HEK293 (cell line): ENCODE results near the gene TMEM145.

Source experiments
- GLI2 ChIP-seq: fragments of 450-650 bp; formaldehyde crosslinking; IDR thresholded peaks from 2 replicates; pipeline ENCODE4; 2017; ENCODE audit warnings: missing biosample characterization, missing genetic modification characterization, low read depth, borderline replicate concordance
- SCRT1 ChIP-seq: fragments of 450-650 bp; formaldehyde crosslinking; IDR thresholded peaks from 2 replicates; pipeline ENCODE4 v1.5.1; 2016; ENCODE audit warnings: missing biosample characterization, missing genetic modification characterization, borderline replicate concordance
- ZBTB21 ChIP-seq: fragments of 450-650 bp; formaldehyde crosslinking; IDR thresholded peaks from 2 replicates; pipeline ENCODE4 v1.5.1; 2017; ENCODE audit warnings: missing biosample characterization, missing genetic modification characterization
- ZNF174 ChIP-seq: fragments of 450-650 bp; formaldehyde crosslinking; IDR thresholded peaks from 2 replicates; pipeline ENCODE4 v1.5.0; 2017; ENCODE audit warnings: missing biosample characterization, mild to moderate bottlenecking, missing genetic modification characterization
- ZNF350 ChIP-seq: fragments of 450-650 bp; formaldehyde crosslinking; IDR thresholded peaks from 2 replicates; pipeline ENCODE4 v1.5.0; 2017; ENCODE audit warnings: missing biosample characterization, mild to moderate bottlenecking, missing genetic modification characterization
- ZNF404 ChIP-seq: fragments of 450-650 bp; formaldehyde crosslinking; IDR thresholded peaks from 2 replicates; pipeline ENCODE4 v1.5.1; 2017; ENCODE audit warnings: missing biosample characterization, missing genetic modification characterization
- ZNF626 ChIP-seq: fragments of 450-650 bp; sonication (Bioruptor Pico); formaldehyde crosslinking; IDR thresholded peaks from 2 replicates; pipeline ENCODE4 v1.5.1; 2018; ENCODE audit warnings: missing biosample characterization, missing genetic modification characterization, inconsistent platforms
- ZNF76 ChIP-seq: fragments of 450-650 bp; formaldehyde crosslinking; IDR thresholded peaks from 2 replicates; pipeline ENCODE4; 2016; ENCODE audit warnings: low read depth, missing biosample characterization, missing genetic modification characterization, borderline replicate concordance
- TF ChIP-seq, protein P1 (sequence below): fragments of 450-650 bp; formaldehyde crosslinking; IDR thresholded peaks from 2 replicates; pipeline ENCODE4 v1.5.1; 2016; ENCODE audit warnings: missing biosample characterization, missing genetic modification characterization
- TF ChIP-seq, protein P2 (sequence below): fragments of 450-650 bp; formaldehyde crosslinking; IDR thresholded peaks from 2 replicates; pipeline ENCODE4 v1.5.1; 2016; ENCODE audit warnings: missing biosample characterization, missing genetic modification characterization
- TF ChIP-seq, protein P3 (sequence below): fragments of 450-650 bp; formaldehyde crosslinking; IDR thresholded peaks from 2 replicates; pipeline ENCODE4 v1.5.1; 2016; ENCODE audit warnings: missing biosample characterization, missing genetic modification characterization

DNA sequence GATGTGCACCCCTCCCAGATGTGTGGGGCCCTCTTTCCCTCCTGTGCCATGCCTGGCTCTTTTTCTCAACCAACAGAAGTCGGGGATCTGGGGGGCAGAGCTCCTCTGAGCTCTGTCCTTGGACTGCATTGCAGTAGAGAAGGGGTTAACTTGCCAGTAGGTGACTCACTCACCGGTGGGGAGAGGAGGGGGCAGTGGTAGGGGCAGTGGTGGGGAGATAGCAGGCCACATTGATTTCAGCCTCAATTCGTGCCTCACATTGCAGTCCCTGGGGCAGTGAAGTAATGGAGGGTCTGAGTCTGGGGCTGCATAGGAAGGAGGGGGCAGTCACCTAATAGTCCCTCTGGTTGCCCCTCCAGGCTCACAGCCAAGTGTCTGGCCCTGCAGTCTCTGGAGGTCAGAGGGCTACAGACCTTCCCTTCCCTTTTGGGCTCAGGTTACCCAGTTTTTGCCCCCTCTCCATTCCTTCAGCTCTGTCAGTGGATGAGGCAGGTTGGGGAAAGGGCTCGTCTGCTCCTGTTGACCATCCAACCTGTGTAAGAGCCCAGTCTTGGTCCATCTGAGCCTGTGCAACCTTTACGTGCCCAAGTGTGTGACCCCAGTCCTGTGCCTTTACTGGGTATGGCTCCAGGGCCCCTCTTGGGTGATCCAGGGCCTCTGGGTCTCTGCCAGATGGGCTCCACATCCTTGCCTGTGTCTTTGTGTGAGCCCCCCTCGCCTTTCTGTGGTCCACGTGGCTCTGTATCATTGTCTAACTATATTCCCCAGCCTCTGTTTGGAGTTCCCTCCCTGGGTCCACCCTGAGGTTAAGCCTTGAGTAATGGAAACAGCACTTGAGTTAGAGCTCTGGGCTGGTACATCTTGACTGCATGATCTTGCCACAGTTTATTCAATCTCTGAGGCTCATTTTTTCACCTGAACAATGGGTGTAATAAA is 31.0 kb upstream of the TMEM145 start:
- TF ChIP-seq ZNF76 (no peak; the same call in 1 of the 2 replicates), SCRT1 (tag by site-specific recombination) (no peak), ZBTB21 (tag by site-specific recombination) (peak; percentile 68; the same call in 1 of the 2 replicates), ZNF350 (tag by site-specific recombination) (no peak), ZNF174 (tag by site-specific recombination) (no peak), ZNF404 (tag by site-specific recombination) (no peak), GLI2 (no peak), ZNF626 (no peak)
- TF ChIP-seq, protein P1, sequence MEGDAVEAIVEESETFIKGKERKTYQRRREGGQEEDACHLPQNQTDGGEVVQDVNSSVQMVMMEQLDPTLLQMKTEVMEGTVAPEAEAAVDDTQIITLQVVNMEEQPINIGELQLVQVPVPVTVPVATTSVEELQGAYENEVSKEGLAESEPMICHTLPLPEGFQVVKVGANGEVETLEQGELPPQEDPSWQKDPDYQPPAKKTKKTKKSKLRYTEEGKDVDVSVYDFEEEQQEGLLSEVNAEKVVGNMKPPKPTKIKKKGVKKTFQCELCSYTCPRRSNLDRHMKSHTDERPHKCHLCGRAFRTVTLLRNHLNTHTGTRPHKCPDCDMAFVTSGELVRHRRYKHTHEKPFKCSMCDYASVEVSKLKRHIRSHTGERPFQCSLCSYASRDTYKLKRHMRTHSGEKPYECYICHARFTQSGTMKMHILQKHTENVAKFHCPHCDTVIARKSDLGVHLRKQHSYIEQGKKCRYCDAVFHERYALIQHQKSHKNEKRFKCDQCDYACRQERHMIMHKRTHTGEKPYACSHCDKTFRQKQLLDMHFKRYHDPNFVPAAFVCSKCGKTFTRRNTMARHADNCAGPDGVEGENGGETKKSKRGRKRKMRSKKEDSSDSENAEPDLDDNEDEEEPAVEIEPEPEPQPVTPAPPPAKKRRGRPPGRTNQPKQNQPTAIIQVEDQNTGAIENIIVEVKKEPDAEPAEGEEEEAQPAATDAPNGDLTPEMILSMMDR (tag by site-specific recombination) = no peak
- TF ChIP-seq, protein P2, sequence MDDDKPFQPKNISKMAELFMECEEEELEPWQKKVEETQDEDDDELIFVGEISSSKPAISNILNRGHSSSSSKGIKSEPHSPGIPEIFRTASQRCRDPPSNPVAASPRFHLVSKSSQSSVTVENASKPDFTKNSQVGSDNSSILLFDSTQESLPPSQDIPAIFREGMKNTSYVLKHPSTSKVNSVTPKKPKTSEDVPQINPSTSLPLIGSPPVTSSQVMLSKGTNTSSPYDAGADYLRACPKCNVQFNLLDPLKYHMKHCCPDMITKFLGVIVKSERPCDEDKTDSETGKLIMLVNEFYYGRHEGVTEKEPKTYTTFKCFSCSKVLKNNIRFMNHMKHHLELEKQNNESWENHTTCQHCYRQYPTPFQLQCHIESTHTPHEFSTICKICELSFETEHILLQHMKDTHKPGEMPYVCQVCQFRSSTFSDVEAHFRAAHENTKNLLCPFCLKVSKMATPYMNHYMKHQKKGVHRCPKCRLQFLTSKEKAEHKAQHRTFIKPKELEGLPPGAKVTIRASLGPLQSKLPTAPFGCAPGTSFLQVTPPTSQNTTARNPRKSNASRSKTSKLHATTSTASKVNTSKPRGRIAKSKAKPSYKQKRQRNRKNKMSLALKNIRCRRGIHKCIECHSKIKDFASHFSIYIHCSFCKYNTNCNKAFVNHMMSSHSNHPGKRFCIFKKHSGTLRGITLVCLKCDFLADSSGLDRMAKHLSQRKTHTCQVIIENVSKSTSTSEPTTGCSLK (tag by site-specific recombination) = no peak
- TF ChIP-seq, protein P3, sequence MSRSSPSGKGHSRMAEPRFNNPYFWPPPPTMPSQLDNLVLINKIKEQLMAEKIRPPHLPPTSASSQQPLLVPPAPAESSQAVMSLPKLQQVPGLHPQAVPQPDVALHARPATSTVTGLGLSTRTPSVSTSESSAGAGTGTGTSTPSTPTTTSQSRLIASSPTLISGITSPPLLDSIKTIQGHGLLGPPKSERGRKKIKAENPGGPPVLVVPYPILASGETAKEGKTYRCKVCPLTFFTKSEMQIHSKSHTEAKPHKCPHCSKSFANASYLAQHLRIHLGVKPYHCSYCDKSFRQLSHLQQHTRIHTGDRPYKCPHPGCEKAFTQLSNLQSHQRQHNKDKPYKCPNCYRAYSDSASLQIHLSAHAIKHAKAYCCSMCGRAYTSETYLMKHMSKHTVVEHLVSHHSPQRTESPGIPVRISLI (tag by site-specific recombination) = no peak
